GM12872 (cell line): ENCODE results near the gene USP34.

Experiments
- CTCF ChIP-seq: IDR thresholded peaks from 3 replicates; pipeline ENCODE4 v1.5.1; 2011; ENCODE audit warnings: low read depth, mild to moderate bottlenecking, low read length, moderate library complexity; ENCODE audit not compliant: insufficient read depth

The USP34 gene

GRCh38 chr2:61426267-61426897 is 44.5 kb downstream of the USP34 start:
- TF ChIP-seq CTCF = peak; percentile 94

GRCh38 chr2:61425605-61426155 is 45.2 kb downstream of the USP34 start:
- TF ChIP-seq CTCF = no peak

GRCh38 chr2:61423714-61424113 is 47.2 kb downstream of the USP34 start:
- TF ChIP-seq CTCF = no peak

- no peak for TF ChIP-seq CTCF
Measured at GRCh38 chr2:61421611-61422010, 49.3 kb downstream of the USP34 start.

GRCh38 chr2:61420991-61421544 is 49.8 kb downstream of the USP34 start:
- TF ChIP-seq CTCF = no peak

GRCh38 chr2:61419570-61419969 is 51.3 kb downstream of the USP34 start:
- TF ChIP-seq CTCF = no peak

- no peak for TF ChIP-seq CTCF
Measured at GRCh38 chr2:61419129-61419528, 51.8 kb downstream of the USP34 start.
